Neural progenitor cell (in vitro differentiated cells): ENCODE measurements around the gene PLEKHG4. TPM values are rescaled to one million over a fixed set of nuclear protein-coding genes. Genes with fewer than 3 reads are reported as not detected.

Experiments
- DNase-seq: peaks from one replicate; pipeline ENCODE4 v3.0.0-alpha.2; 2016; ENCODE audit warnings: low spot score
- H2AFZ ChIP-seq: fragments of 200-600 bp; sonication (generic); replicated peaks from 2 replicates; pipeline ENCODE4 v1.6.1; 2016; ENCODE audit warnings: antibody characterized with exemption
- H3F3A ChIP-seq: fragments of 200-600 bp; sonication (generic); 2 replicates; pipeline ENCODE4 v1.6.1; 2016; ENCODE audit warnings: antibody characterized with exemption, low read depth
- H3K27ac ChIP-seq: fragments of 200-600 bp; sonication (generic); 2 replicates; pipeline ENCODE4 v1.5.1; 2016; ENCODE audit warnings: mild to moderate bottlenecking
- H3K27me3 ChIP-seq: fragments of 200-600 bp; sonication (generic); 2 replicates; pipeline ENCODE4 v1.6.1; 2016; ENCODE audit warnings: mild to moderate bottlenecking, moderate library complexity
- H3K36me3 ChIP-seq: fragments of 200-600 bp; sonication (generic); 2 replicates; pipeline ENCODE4 v1.5.1; 2016
- H3K4me1 ChIP-seq: fragments of 200-600 bp; sonication (generic); 2 replicates; pipeline ENCODE4 v1.6.1; 2016; ENCODE audit warnings: mixed run types
- H3K4me2 ChIP-seq: fragments of 200-600 bp; sonication (generic); 2 replicates; pipeline ENCODE4 v1.6.1; 2016
- H3K4me3 ChIP-seq: fragments of 200-600 bp; sonication (generic); 2 replicates; pipeline ENCODE4 v1.5.1; 2016
- H3K79me2 ChIP-seq: fragments of 200-600 bp; sonication (generic); 2 replicates; pipeline ENCODE4 v1.6.1; 2016; ENCODE audit warnings: low read depth
- H3K9ac ChIP-seq: fragments of 200-600 bp; sonication (generic); 2 replicates; pipeline ENCODE4 v1.6.1; 2016
- H3K9me3 ChIP-seq: fragments of 200-600 bp; sonication (generic); 2 replicates; pipeline ENCODE4 v1.5.1; 2016; ENCODE audit warnings: low read depth
- H4K20me1 ChIP-seq: fragments of 200-600 bp; sonication (generic); 2 replicates; pipeline ENCODE4 v1.6.1; 2016; ENCODE audit warnings: low read depth
- H3K27ac Mint-ChIP-seq: 3 replicates; pipeline ENCODE4 v1.8.0; 2021; ENCODE audit warnings: mixed read lengths
- H3K27me3 Mint-ChIP-seq: 2 replicates; pipeline ENCODE4 v1.8.0; 2022; ENCODE audit warnings: low read depth, mild to moderate bottlenecking, inconsistent platforms, moderate library complexity, mixed read lengths; ENCODE audit not compliant: insufficient read depth
- H3K36me3 Mint-ChIP-seq: 3 replicates; pipeline ENCODE4 v1.8.0; 2021; ENCODE audit warnings: mixed read lengths
- H3K4me1 Mint-ChIP-seq: 3 replicates; pipeline ENCODE4 v1.8.0; 2021; ENCODE audit warnings: mixed read lengths
- H3K4me3 Mint-ChIP-seq: 3 replicates; pipeline ENCODE4 v1.8.0; 2021; ENCODE audit warnings: mild to moderate bottlenecking, moderate library complexity, mixed read lengths
- H3K9me3 Mint-ChIP-seq: 3 replicates; pipeline ENCODE4 v1.8.0; 2020; ENCODE audit warnings: mixed read lengths
- EZH2 ChIP-seq: fragments of 200-600 bp; sonication (generic); IDR thresholded peaks from 2 replicates; pipeline ENCODE4 v1.6.1; 2017; ENCODE audit warnings: antibody characterized with exemption, mild to moderate bottlenecking, moderate library complexity
- EZH2phosphoT487 ChIP-seq: fragments of 200-600 bp; sonication (generic); IDR thresholded peaks from 2 replicates; pipeline ENCODE4 v1.6.1; 2017; ENCODE audit warnings: antibody characterized with exemption
- total RNA-seq: library from RNA; depleted of rRNA; stranded (reverse); fragments of >200 nt; gene quantifications from 2 replicates; pipeline ENCODE4 v1.2.3, GENCODE V29; 2015; ENCODE audit warnings: low replicate concordance
- TF ChIP-seq, protein P1 (sequence below): fragments of 200-600 bp; sonication (generic); IDR thresholded peaks from 2 replicates; pipeline ENCODE4 v1.5.1; 2017; ENCODE audit warnings: antibody characterized with exemption, mild to moderate bottlenecking

The PLEKHG4 gene
- total RNA-seq, 1 donor from 2014 or later = 4.0 TPM

DNA sequence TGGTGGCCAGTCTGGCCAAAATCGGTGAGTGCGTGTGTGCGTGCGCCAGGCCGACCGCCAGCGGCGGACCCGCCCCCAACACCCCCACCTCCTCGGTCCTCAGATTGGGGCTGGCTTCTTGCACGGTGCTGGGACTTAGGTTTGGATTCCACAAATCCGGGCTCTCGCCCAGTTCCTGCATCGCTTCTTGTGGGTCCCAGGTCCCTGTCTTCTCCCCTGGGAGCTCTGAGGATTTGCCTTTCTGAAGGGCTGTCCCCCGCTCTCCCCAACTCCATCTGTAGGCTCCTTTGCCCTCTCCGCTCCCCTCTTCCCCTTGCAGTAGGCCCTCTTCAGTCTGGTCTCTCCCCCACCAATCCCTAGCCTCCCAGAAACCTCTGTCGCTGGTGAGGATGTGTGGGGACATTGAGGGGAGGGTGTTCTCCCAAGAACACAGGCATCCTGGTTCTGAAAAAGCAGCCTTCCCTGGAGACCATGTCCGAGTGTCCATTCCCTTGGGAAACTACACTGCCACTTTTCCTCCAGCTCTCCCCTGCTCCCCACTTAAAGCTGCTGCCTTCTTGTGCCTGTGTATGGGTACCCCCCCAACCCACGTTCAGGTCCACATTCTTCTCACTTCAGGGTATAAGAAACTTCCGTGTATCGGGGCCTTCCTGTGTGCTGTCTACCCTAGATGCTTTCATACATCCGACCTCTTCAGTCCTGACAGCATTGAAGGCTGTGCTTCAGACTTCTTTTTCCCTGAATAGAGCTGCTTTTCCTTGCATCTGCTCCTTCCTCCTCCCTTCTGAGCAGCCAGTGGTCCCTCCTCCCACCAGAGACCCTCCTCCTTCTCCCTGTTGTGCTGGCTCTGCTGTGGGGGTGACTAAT, 29.9 kb upstream of the PLEKHG4 start:
- Histone ChIP-seq H3F3A (peaks cover 35% of the 10 kb centered on the region), H3K79me2 (no peaks in the 10 kb centered on the region), H3K4me1 (peaks cover 25% of the 10 kb centered on the region), H4K20me1 (peaks cover 6% of the 10 kb centered on the region), H2AFZ (peak overlapping the region; percentile 96), H3K27ac (no peak overlapping the region), H3K9me3 (no peaks in the 10 kb centered on the region), H3K4me3 (peak overlapping the region; percentile 64), H3K27me3 (peaks cover 41% of the 10 kb centered on the region), H3K36me3 (no peaks in the 10 kb centered on the region), H3K4me2 (peak overlapping the region; percentile 92), H3K9ac (no peak overlapping the region)
- Mint-ChIP-seq H3K36me3 (no peaks in the 10 kb centered on the region), H3K9me3 (no peaks in the 10 kb centered on the region), H3K4me3 (peak overlapping the region; percentile 84), H3K27ac (no peak overlapping the region), H3K4me1 (peaks cover 27% of the 10 kb centered on the region), H3K27me3 (peaks cover 24% of the 10 kb centered on the region)
- DNase-seq = no peak
- TF ChIP-seq, protein P1, sequence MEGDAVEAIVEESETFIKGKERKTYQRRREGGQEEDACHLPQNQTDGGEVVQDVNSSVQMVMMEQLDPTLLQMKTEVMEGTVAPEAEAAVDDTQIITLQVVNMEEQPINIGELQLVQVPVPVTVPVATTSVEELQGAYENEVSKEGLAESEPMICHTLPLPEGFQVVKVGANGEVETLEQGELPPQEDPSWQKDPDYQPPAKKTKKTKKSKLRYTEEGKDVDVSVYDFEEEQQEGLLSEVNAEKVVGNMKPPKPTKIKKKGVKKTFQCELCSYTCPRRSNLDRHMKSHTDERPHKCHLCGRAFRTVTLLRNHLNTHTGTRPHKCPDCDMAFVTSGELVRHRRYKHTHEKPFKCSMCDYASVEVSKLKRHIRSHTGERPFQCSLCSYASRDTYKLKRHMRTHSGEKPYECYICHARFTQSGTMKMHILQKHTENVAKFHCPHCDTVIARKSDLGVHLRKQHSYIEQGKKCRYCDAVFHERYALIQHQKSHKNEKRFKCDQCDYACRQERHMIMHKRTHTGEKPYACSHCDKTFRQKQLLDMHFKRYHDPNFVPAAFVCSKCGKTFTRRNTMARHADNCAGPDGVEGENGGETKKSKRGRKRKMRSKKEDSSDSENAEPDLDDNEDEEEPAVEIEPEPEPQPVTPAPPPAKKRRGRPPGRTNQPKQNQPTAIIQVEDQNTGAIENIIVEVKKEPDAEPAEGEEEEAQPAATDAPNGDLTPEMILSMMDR = no peak
- TF ChIP-seq EZH2phosphoT487 (no peak), EZH2 (no peak)

GRCh38 chr16:67250045-67250327, 29.3 kb upstream of the PLEKHG4 start:
- Histone ChIP-seq H3K9me3 (no peaks in the 10 kb centered on the region), H3K4me2 (peak overlapping the region; percentile 92), H3K27ac (no peak overlapping the region), H3K4me3 (peak overlapping the region; percentile 64), H3F3A (peaks cover 35% of the 10 kb centered on the region), H3K9ac (no peak overlapping the region), H2AFZ (no peak overlapping the region), H3K79me2 (no peaks in the 10 kb centered on the region), H3K4me1 (peaks cover 25% of the 10 kb centered on the region), H3K36me3 (no peaks in the 10 kb centered on the region), H4K20me1 (peaks cover 6% of the 10 kb centered on the region), H3K27me3 (peaks cover 41% of the 10 kb centered on the region)
- H3K4me3 Mint-ChIP-seq = peak overlapping the region; percentile 84
- no peaks in the 10 kb centered on the region for H3K36me3 Mint-ChIP-seq
- DNase-seq = no peak
- peaks cover 24% of the 10 kb centered on the region for H3K27me3 Mint-ChIP-seq
- no peak overlapping the region for H3K27ac Mint-ChIP-seq
- TF ChIP-seq, protein P1 = no peak
- no peak for TF ChIP-seq EZH2phosphoT487
- TF ChIP-seq EZH2 = no peak
- peaks cover 25% of the 10 kb centered on the region for H3K4me1 Mint-ChIP-seq
- no peaks in the 10 kb centered on the region for H3K9me3 Mint-ChIP-seq

DNA sequence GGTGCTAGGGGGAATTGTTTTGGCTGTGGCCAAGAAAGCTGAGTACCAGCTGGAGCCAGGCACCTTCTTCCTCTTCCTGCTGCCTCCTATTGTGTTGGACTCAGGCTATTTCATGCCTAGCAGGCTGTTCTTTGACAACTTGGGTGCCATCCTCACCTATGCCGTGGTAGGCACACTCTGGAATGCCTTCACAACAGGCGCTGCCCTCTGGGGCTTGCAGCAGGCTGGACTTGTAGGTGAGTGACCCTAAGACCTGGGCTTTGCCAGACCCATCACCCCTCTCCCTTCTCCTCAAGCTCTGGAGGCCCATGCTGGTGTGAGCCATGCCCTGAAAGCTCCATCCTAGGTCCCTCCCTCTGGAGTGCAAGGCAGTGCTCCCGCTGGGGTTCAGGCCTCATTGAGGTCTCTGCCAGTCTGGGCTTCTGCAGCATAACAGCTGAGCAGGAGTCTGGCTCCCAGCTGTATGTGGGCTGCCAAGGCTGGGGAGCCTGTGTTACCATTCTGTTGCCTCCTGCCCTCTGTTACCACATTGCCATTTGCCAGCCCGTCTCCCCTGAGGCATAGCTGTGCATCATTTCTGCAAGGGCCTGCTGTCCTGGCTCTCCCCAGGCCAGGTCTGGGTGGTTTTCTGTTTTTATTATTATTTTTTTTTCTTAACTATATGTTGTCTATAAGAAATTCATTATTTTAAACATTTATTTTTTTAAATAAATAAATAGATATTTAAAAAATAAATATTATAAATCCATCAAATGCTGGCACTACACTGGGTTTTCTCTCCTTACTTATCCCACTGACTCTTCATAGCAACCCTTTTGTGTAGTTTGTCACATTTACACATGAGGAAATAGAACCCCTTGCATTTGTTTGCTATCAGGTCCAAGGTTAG, 26.5 kb upstream of the PLEKHG4 start:
- Mint-ChIP-seq H3K4me1 (peaks cover 14% of the 10 kb centered on the region), H3K9me3 (no peaks in the 10 kb centered on the region), H3K36me3 (no peaks in the 10 kb centered on the region), H3K4me3 (no peak overlapping the region), H3K27me3 (peaks cover 20% of the 10 kb centered on the region), H3K27ac (no peak overlapping the region)
- no peak for TF ChIP-seq EZH2
- no peak for TF ChIP-seq EZH2phosphoT487
- TF ChIP-seq, protein P1 = no peak
- H3K27me3 ChIP-seq = peaks cover 33% of the 10 kb centered on the region
- no peaks in the 10 kb centered on the region for H3K79me2 ChIP-seq
- H3F3A ChIP-seq = peaks cover 17% of the 10 kb centered on the region
- H3K36me3 ChIP-seq = no peaks in the 10 kb centered on the region
- peaks cover 15% of the 10 kb centered on the region for H3K4me1 ChIP-seq
- H3K4me3 ChIP-seq = no peak overlapping the region
- H3K9me3 ChIP-seq = no peaks in the 10 kb centered on the region
- H4K20me1 ChIP-seq = no peaks in the 10 kb centered on the region
- H2AFZ ChIP-seq = no peak overlapping the region
- H3K27ac ChIP-seq = no peak overlapping the region
- DNase-seq = no peak
- H3K9ac ChIP-seq = no peak overlapping the region
- H3K4me2 ChIP-seq = no peak overlapping the region
